Panc1 (cell line): ENCODE data around the gene ANO1.

Experiments used
- POLR2AphosphoS5 ChIP-seq: IDR thresholded peaks from 2 replicates; pipeline ENCODE4 v1.6.1; 2012; ENCODE audit warnings: mild to moderate bottlenecking, low read depth, low read length, moderate library complexity
- SIN3A ChIP-seq: IDR thresholded peaks from 2 replicates; pipeline ENCODE4 v1.6.1; 2012; ENCODE audit warnings: low read depth, mild to moderate bottlenecking, low read length, moderate library complexity, borderline replicate concordance; ENCODE audit not compliant: insufficient read depth
- TF ChIP-seq, protein P1 (sequence below): fragments of 450-650 bp; IDR thresholded peaks from 2 replicates; pipeline ENCODE4 v1.5.1; 2017; ENCODE audit warnings: mild to moderate bottlenecking
- TF ChIP-seq, protein P2 (sequence below), 2 experiments: IDR thresholded peaks; 2 replicates each; pipeline ENCODE4 v1.6.1; 2011 to 2012; ENCODE audit warnings: low read depth in 2 of 2, control low read depth in 1 of 2, low read length in 1 of 2, mild to moderate bottlenecking in 1 of 2, moderate library complexity in 1 of 2; ENCODE audit not compliant: insufficient read depth in 1 of 2

DNA sequence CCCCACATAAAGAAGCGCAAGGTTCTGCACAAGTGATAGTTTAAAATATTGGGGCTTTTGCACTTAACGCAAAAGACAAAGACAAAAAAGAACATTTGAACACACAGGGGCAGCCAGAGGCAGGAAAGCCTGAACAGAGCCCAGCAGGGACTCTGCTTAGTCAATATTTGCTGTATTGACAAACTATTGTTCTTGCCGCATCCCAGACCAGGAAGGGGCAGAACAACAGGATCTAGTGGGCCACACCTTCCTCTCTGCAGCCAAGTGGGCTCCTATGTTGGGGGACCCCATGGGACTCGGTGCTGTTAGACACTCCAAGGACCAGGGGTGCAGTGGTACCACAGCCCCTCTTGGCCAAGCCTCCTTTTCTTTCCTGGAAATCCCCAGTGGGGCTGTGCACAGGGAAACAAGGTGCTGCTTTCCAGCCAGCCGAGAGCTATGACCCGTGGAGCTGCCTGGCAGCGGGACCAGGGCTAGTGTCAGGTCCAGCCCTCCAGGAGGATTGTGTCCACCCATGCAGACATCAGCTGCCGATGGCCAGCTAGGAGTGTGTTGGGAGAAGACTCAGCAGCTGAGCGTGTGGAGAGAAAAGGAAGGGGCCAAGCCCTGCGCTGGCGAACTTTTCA is 43.3 kb upstream of the ANO1 start:
- TF ChIP-seq, protein P1, sequence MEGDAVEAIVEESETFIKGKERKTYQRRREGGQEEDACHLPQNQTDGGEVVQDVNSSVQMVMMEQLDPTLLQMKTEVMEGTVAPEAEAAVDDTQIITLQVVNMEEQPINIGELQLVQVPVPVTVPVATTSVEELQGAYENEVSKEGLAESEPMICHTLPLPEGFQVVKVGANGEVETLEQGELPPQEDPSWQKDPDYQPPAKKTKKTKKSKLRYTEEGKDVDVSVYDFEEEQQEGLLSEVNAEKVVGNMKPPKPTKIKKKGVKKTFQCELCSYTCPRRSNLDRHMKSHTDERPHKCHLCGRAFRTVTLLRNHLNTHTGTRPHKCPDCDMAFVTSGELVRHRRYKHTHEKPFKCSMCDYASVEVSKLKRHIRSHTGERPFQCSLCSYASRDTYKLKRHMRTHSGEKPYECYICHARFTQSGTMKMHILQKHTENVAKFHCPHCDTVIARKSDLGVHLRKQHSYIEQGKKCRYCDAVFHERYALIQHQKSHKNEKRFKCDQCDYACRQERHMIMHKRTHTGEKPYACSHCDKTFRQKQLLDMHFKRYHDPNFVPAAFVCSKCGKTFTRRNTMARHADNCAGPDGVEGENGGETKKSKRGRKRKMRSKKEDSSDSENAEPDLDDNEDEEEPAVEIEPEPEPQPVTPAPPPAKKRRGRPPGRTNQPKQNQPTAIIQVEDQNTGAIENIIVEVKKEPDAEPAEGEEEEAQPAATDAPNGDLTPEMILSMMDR: no peak
- TF ChIP-seq, protein P2, sequence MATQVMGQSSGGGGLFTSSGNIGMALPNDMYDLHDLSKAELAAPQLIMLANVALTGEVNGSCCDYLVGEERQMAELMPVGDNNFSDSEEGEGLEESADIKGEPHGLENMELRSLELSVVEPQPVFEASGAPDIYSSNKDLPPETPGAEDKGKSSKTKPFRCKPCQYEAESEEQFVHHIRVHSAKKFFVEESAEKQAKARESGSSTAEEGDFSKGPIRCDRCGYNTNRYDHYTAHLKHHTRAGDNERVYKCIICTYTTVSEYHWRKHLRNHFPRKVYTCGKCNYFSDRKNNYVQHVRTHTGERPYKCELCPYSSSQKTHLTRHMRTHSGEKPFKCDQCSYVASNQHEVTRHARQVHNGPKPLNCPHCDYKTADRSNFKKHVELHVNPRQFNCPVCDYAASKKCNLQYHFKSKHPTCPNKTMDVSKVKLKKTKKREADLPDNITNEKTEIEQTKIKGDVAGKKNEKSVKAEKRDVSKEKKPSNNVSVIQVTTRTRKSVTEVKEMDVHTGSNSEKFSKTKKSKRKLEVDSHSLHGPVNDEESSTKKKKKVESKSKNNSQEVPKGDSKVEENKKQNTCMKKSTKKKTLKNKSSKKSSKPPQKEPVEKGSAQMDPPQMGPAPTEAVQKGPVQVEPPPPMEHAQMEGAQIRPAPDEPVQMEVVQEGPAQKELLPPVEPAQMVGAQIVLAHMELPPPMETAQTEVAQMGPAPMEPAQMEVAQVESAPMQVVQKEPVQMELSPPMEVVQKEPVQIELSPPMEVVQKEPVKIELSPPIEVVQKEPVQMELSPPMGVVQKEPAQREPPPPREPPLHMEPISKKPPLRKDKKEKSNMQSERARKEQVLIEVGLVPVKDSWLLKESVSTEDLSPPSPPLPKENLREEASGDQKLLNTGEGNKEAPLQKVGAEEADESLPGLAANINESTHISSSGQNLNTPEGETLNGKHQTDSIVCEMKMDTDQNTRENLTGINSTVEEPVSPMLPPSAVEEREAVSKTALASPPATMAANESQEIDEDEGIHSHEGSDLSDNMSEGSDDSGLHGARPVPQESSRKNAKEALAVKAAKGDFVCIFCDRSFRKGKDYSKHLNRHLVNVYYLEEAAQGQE (IDR thresholded peaks at IDR 0.05; ENCODE audit: insufficient read depth in 1 of 2, low read depth in 2 of 2, low read length in 1 of 2): no peak
- TF ChIP-seq POLR2AphosphoS5: no peak
- no peak for TF ChIP-seq SIN3A
